H1 (cell line): ENCODE data around the gene CDC37. TPM values are rescaled to one million over a fixed set of nuclear protein-coding genes. Genes with fewer than 3 reads are reported as not detected.

ENCODE experiments used
- CTCF ChIA-PET: fragments of 300-600 bp; sonication (Branson Sonifier 250); formaldehyde crosslinking; loops from one replicate; lab custom pipeline; 2021; ENCODE audit not compliant: partially characterized antibody; lab: Charles Lee
- POLR2A ChIA-PET: fragments of 300-600 bp; sonication (Branson Sonifier 250); formaldehyde crosslinking; loops from one replicate; lab custom pipeline; 2021; ENCODE audit warnings: inconsistent platforms; ENCODE audit not compliant: partially characterized antibody; lab: Charles Lee
- DNase-seq, 2 experiments: peaks; one replicate each; pipeline versions ENCODE4 v3.0.0 to v3.0.0-alpha.2; 2010 to 2022; ENCODE audit warnings: low spot score in 2 of 2, low read depth in 1 of 2, mixed read lengths in 1 of 2
- FAIRE-seq: peaks from 2 replicates; lab custom pipeline; 2011; peaks lifted over from hg19 to GRCh38; lab: Jason Lieb, UNC
- H2AFZ ChIP-seq: 2 replicates; pipeline ENCODE4 v1.8.1; 2012; ENCODE audit warnings: low read length, inconsistent platforms
- H2AK5ac ChIP-seq: 2 replicates; pipeline ENCODE4 v1.6.1; 2013; ENCODE audit warnings: low read depth, low read length
- H2BK120ac ChIP-seq: replicated peaks from 2 replicates; pipeline ENCODE3; 2013; ENCODE audit warnings: low read depth, low read length, inconsistent platforms
- H2BK12ac ChIP-seq: 2 replicates; pipeline ENCODE4 v1.6.1; 2013; ENCODE audit warnings: low read depth, low read length
- H2BK15ac ChIP-seq: 2 replicates; pipeline ENCODE4 v1.6.1; 2013; ENCODE audit warnings: low read length
- H2BK20ac ChIP-seq: 2 replicates; pipeline ENCODE4 v1.6.1; 2013; ENCODE audit warnings: low read length
- H2BK5ac ChIP-seq: 2 replicates; pipeline ENCODE4 v1.6.1; 2013; ENCODE audit warnings: low read depth, low read length
- H3K14ac ChIP-seq: 2 replicates; pipeline ENCODE4 v1.6.1; 2013; ENCODE audit warnings: inconsistent platforms; ENCODE audit not compliant: insufficient read length
- H3K18ac ChIP-seq: 2 replicates; pipeline ENCODE4 v1.6.1; 2013; ENCODE audit warnings: low read length; ENCODE audit errors: extremely low read depth
- H3K23ac ChIP-seq: 2 replicates; pipeline ENCODE4 v1.6.1; 2013; ENCODE audit warnings: inconsistent platforms; ENCODE audit not compliant: insufficient read length
- H3K23me2 ChIP-seq: 2 replicates; pipeline ENCODE4 v1.6.1; 2013; ENCODE audit warnings: low read depth, low read length
- H3K27ac ChIP-seq: 2 replicates; pipeline ENCODE4 v1.6.1; 2011; ENCODE audit warnings: low read depth, low read length, inconsistent platforms
- H3K27me3 ChIP-seq, 4 experiments: replicated peaks in 1 of 4; 1 replicate in 1 of 4; 2 replicates in 3 of 4; pipeline versions ENCODE4 v1.6.1 to v1.8.1; 2011 to 2013; ENCODE audit warnings: low read length in 3 of 4, mild to moderate bottlenecking in 3 of 4, inconsistent platforms in 2 of 4, mixed read lengths in 2 of 4, moderate library complexity in 1 of 4; ENCODE audit not compliant: control insufficient read depth in 3 of 4, insufficient read depth in 3 of 4; ENCODE audit errors: extremely low read depth in 1 of 4
- H3K36me3 ChIP-seq, 4 experiments: 2 replicates each; pipeline versions ENCODE4 v1.6.1 to v1.8.1; 2011 to 2013; ENCODE audit warnings: mild to moderate bottlenecking in 4 of 4, low read length in 3 of 4, moderate library complexity in 2 of 4, control low read depth in 1 of 4, inconsistent platforms in 1 of 4; ENCODE audit not compliant: insufficient read depth in 4 of 4, control insufficient read depth in 2 of 4
- H3K4ac ChIP-seq: replicated peaks from 2 replicates; pipeline ENCODE3; 2013; ENCODE audit warnings: low read length, low read depth, mixed read lengths, inconsistent platforms; ENCODE audit not compliant: insufficient read length
- H3K4me1 ChIP-seq, 4 experiments: replicated peaks in 1 of 4; 1 replicate in 1 of 4; 2 replicates in 3 of 4; pipeline versions ENCODE4 v1.6.1 to v1.8.1; 2011 to 2013; ENCODE audit warnings: low read length in 3 of 4, inconsistent platforms in 2 of 4, mixed read lengths in 1 of 4; ENCODE audit not compliant: insufficient read depth in 4 of 4, control insufficient read depth in 3 of 4
- H3K4me2 ChIP-seq, 2 experiments: 2 replicates each; pipeline versions ENCODE4 v1.6.1 to v1.8.1; 2011 to 2013; ENCODE audit warnings: low read depth in 2 of 2, low read length in 2 of 2, control low read depth in 1 of 2, inconsistent platforms in 1 of 2, mild to moderate bottlenecking in 1 of 2; ENCODE audit not compliant: insufficient read depth in 1 of 2
- H3K4me3 ChIP-seq, 4 experiments: fragments of 200-600, 300-600 bp in 1 of 4; sonication (generic), shearing (Covaris generic), sonication (Bioruptor Twin) in 1 of 4; 2 replicates each; pipeline versions ENCODE4 v1.5.1 to v1.8.1; 2011 to 2016; ENCODE audit warnings: low read length in 4 of 4, low read depth in 3 of 4, control low read depth in 2 of 4, inconsistent platforms in 2 of 4, mild to moderate bottlenecking in 2 of 4, mixed read lengths in 1 of 4, moderate library complexity in 1 of 4; ENCODE audit not compliant: insufficient read depth in 2 of 4; ENCODE audit errors: extremely low read depth in 1 of 4
- H3K56ac ChIP-seq: replicated peaks from 2 replicates; pipeline ENCODE3; 2013; ENCODE audit warnings: low read depth, mild to moderate bottlenecking, mixed read lengths, low read length, inconsistent platforms; ENCODE audit not compliant: insufficient read length
- H3K79me1 ChIP-seq: 2 replicates; pipeline ENCODE4 v1.6.1; 2013; ENCODE audit warnings: low read depth, low read length, control low read depth
- H3K79me2 ChIP-seq, 2 experiments: 2 replicates each; pipeline versions ENCODE4 v1.6.1 to v1.8.1; 2012 to 2013; ENCODE audit warnings: low read length in 2 of 2, mild to moderate bottlenecking in 2 of 2, inconsistent platforms in 1 of 2; ENCODE audit not compliant: insufficient read depth in 2 of 2, control insufficient read depth in 1 of 2
- H3K9ac ChIP-seq, 4 experiments: replicated peaks in 1 of 4; 1 replicate in 1 of 4; 2 replicates in 3 of 4; pipeline versions ENCODE4 v1.6.1 to v1.8.1; 2011 to 2013; ENCODE audit warnings: low read depth in 3 of 4, low read length in 3 of 4, control low read depth in 2 of 4, mild to moderate bottlenecking in 2 of 4, moderate library complexity in 2 of 4, inconsistent platforms in 1 of 4; ENCODE audit errors: extremely low read depth in 1 of 4
- H3K9me3 ChIP-seq, 2 experiments: 2 replicates each; pipeline versions ENCODE4 v1.6.1 to v1.8.1; 2012 to 2013; ENCODE audit warnings: mild to moderate bottlenecking in 2 of 2, moderate library complexity in 2 of 2, control low read depth in 1 of 2, inconsistent platforms in 1 of 2, low read depth in 1 of 2, low read length in 1 of 2, mixed read lengths in 1 of 2; ENCODE audit not compliant: insufficient read depth in 2 of 2
- H4K20me1 ChIP-seq, 2 experiments: replicated peaks in 1 of 2; 2 replicates each; pipeline versions ENCODE3 to v1.8.1; 2011 to 2013; ENCODE audit warnings: inconsistent platforms in 2 of 2, low read length in 2 of 2, mild to moderate bottlenecking in 1 of 2; ENCODE audit not compliant: insufficient read depth in 2 of 2, control insufficient read depth in 1 of 2
- H4K5ac ChIP-seq: 2 replicates; pipeline ENCODE4 v1.6.1; 2013; ENCODE audit warnings: low read length, low read depth, mixed read lengths, inconsistent platforms; ENCODE audit not compliant: insufficient read length
- H4K8ac ChIP-seq: 2 replicates; pipeline ENCODE4 v1.8.0; 2013; ENCODE audit warnings: mild to moderate bottlenecking, moderate library complexity, low read length, inconsistent platforms; ENCODE audit not compliant: insufficient read depth; ENCODE audit errors: extremely low read depth
- H4K91ac ChIP-seq: replicated peaks from 2 replicates; pipeline ENCODE3; 2013; ENCODE audit warnings: low read length, mixed read lengths, inconsistent platforms; ENCODE audit not compliant: insufficient read length
- BRCA1 ChIP-seq: IDR thresholded peaks from 2 replicates; pipeline ENCODE4 v1.6.1; 2012; ENCODE audit warnings: low read depth, low read length, improper control_type of control experiment
- CHD1 ChIP-seq: IDR thresholded peaks from 2 replicates; pipeline ENCODE4 v1.6.1; 2012; ENCODE audit warnings: low read depth, low read length, improper control_type of control experiment
- EP300 ChIP-seq, 2 experiments: IDR thresholded peaks; 1 replicate in 1 of 2; 2 replicates in 1 of 2; pipeline ENCODE4 v1.6.1; 2011 to 2012; ENCODE audit warnings: low read depth in 2 of 2, low read length in 2 of 2, mild to moderate bottlenecking in 2 of 2, borderline replicate concordance in 1 of 2, inconsistent platforms in 1 of 2, moderate library complexity in 1 of 2
- FOSL1 ChIP-seq: IDR thresholded peaks from 2 replicates; pipeline ENCODE4 v1.6.1; 2011; ENCODE audit warnings: mild to moderate bottlenecking, low read depth, low read length, moderate library complexity; ENCODE audit not compliant: insufficient read depth
- KDM1A ChIP-seq: fragments of 200-600, 300-600 bp; sonication (generic); IDR thresholded peaks from 2 replicates; pipeline ENCODE4 v1.7.1; 2016; ENCODE audit warnings: mild to moderate bottlenecking, low read length, borderline replicate concordance
- SAP30 ChIP-seq: fragments of 300-600 bp; sonication (generic); IDR thresholded peaks from 2 replicates; pipeline ENCODE4 v1.7.1; 2012; ENCODE audit warnings: low read length, moderate library complexity, mild to moderate bottlenecking, inconsistent platforms; ENCODE audit not compliant: insufficient read depth, insufficient replicate concordance
- SIN3A ChIP-seq, 2 experiments: IDR thresholded peaks in 1 of 2; conservative IDR thresholded peaks in 1 of 2; 2 replicates each; pipeline ENCODE4 v1.6.1; 2011 to 2012; ENCODE audit warnings: low read length in 2 of 2, improper control_type of control experiment in 1 of 2, low read depth in 1 of 2, mild to moderate bottlenecking in 1 of 2
- SIRT6 ChIP-seq: IDR thresholded peaks from one replicate; pipeline ENCODE4 v1.7.1; 2012; ENCODE audit warnings: low read length, inconsistent platforms
- SRF ChIP-seq: IDR thresholded peaks from 2 replicates; pipeline ENCODE4 v1.6.1; 2011; ENCODE audit warnings: mild to moderate bottlenecking, low read depth, low read length, moderate library complexity
- SUZ12 ChIP-seq: fragments of 200-600 bp; sonication (generic); IDR thresholded peaks from 2 replicates; pipeline ENCODE4 v1.6.1; 2012; ENCODE audit warnings: mild to moderate bottlenecking, inconsistent platforms, low read length, moderate library complexity, mixed read lengths
- TAF1 ChIP-seq: IDR thresholded peaks from 2 replicates; pipeline ENCODE4 v1.6.1; 2011; ENCODE audit warnings: mild to moderate bottlenecking, low read depth, low read length
- TCF12 ChIP-seq: IDR thresholded peaks from 2 replicates; pipeline ENCODE4 v1.6.1; 2011; ENCODE audit warnings: low read depth, mild to moderate bottlenecking, low read length
- WGBS, 2 experiments: shearing (Covaris generic) in 1 of 2; methylation state at CpG; one replicate each; pipeline versions ENCODE4 v1.1.6 to v1.1.7; 2013 to 2015; ENCODE audit warnings: low lambda C conversion rate in 2 of 2, mixed read lengths in 2 of 2, inconsistent platforms in 1 of 2, low coverage in 1 of 2, missing lambda C conversion rate in 1 of 2; ENCODE audit not compliant: insufficient replicate concordance in 2 of 2, insufficient coverage in 1 of 2, insufficient read length in 1 of 2; ENCODE audit errors: extremely low coverage in 1 of 2, missing lambda C conversion rate in 1 of 2; 5-methylcytosine and 5-hydroxymethylcytosine counted together
- polyA plus RNA-seq, 7 experiments: library from polyadenylated mRNA; depleted of rRNA in 3 of 7; stranded (reverse) in 5 of 7; unstranded in 2 of 7; fragments of >200 nt in 5 of 7; fragments of 200-250 nt in 2 of 7; gene quantifications; 1 replicate in 5 of 7; 2 replicates in 1 of 7; 4 replicates in 1 of 7; pipeline versions ENCODE4 v1.2.1 to v1.2.3, GENCODE V29; 2011 to 2013; ENCODE audit warnings: missing spikeins in 2 of 7, mixed read lengths in 2 of 7
- total RNA-seq: library from RNA; stranded (reverse); fragmentation: NEBNext Ultra II Directional; extraction: Animal tissue kit (Norgen Biotek cat#: 25700); gene quantifications from 2 replicates; pipeline ENCODE4 v1.2.1, GENCODE V29; 2021

Gene CDC37
- total and polyA plus RNA-seq, 2 of the 8 experiments (the other 6 are each of a cell fraction or from before 2014, with no cell fraction given) = 162 to 181 TPM

- CTCF ChIA-PET = interaction anchor here (0.9 to 9.4 kb wide), 13 partner anchors 11 to 366 kb away, joined by 3 to 172 read pairs (median 5); partner anchors contain the start of gene CDC37
- no peak for FAIRE-seq
- no peak overlapping the region for H4K5ac ChIP-seq
- H3K79me1 ChIP-seq = no peaks in the 10 kb centered on the region
- H3K79me2 ChIP-seq = no peaks in the 10 kb centered on the region
- peak overlapping the region in 3 of 4 experiments; percentile 24 to 60 (median 30); a peak in 4 of 8 replicates for H3K4me3 ChIP-seq
- H3K9ac ChIP-seq = no peak overlapping the region
- no peak overlapping the region for H2AFZ ChIP-seq
- no peak for DNase-seq
- H2BK12ac ChIP-seq = no peak overlapping the region
- no peak overlapping the region for H3K14ac ChIP-seq
- peaks cover 35 to 77% (median 66%) of the 10 kb centered on the region in 4 experiments for H3K27me3 ChIP-seq
- peaks cover 0 to 2% of the 10 kb centered on the region in 2 experiments; a peak in 1 of 4 replicates for H3K9me3 ChIP-seq
- no peak overlapping the region for H3K56ac ChIP-seq
- no peak overlapping the region for H4K91ac ChIP-seq
- H2BK15ac ChIP-seq = no peak overlapping the region
- H3K4ac ChIP-seq = no peak overlapping the region
- H3K36me3 ChIP-seq = no peaks in the 10 kb centered on the region
- WGBS, 2 experiments = 6% methylated on average over 3 of the region's 3 CpGs; no CpG with 5 or more reads in 1 of the 2 experiments
- no peak overlapping the region for H2BK120ac ChIP-seq
- no peak overlapping the region for H2BK20ac ChIP-seq
- no peak overlapping the region for H4K8ac ChIP-seq
- no peak overlapping the region for H3K18ac ChIP-seq
- H4K20me1 ChIP-seq = peaks cover 0 to 15% of the 10 kb centered on the region in 2 experiments
- no peak overlapping the region for H2AK5ac ChIP-seq
- H3K23ac ChIP-seq = no peak overlapping the region
- H3K27ac ChIP-seq = no peak overlapping the region
- peak overlapping the region; percentile 64 to 98 for H3K4me2 ChIP-seq
- no peak overlapping the region for H2BK5ac ChIP-seq
- peaks cover 5 to 26% (median 13%) of the 10 kb centered on the region in 4 experiments for H3K4me1 ChIP-seq
- peaks cover 14% of the 10 kb centered on the region; the same call in 1 of the 2 replicates for H3K23me2 ChIP-seq
- POLR2A ChIA-PET = interaction anchor here (0.6 to 5.0 kb wide), 3 partner anchors 13 to 99 kb away, joined by 3 to 33 read pairs (median 3); partner anchors contain the start of genes CDC37 and S1PR5
- TF ChIP-seq CHD1 = no peak
- no peak for TF ChIP-seq BRCA1
- no peak for TF ChIP-seq SIN3A (conservative IDR thresholded peaks at IDR 0.05 in 1 of 2, IDR thresholded peaks at IDR 0.05 in 1 of 2; ENCODE audit: low read depth in 1 of 2, low read length in 2 of 2)
- no peak for TF ChIP-seq EP300 (IDR thresholded peaks at IDR 0.05; ENCODE audit: borderline replicate concordance in 1 of 2, low read depth in 2 of 2, low read length in 2 of 2)
- no peak for TF ChIP-seq KDM1A
- TF ChIP-seq TAF1 = no peak
- TF ChIP-seq FOSL1 = no peak
- no peak for TF ChIP-seq TCF12
- TF ChIP-seq SIRT6 = no peak
- TF ChIP-seq SRF = no peak
- no peak for TF ChIP-seq SUZ12
- TF ChIP-seq SAP30 = no peak
Observed at GRCh38 chr19:10418235-10418484, 14.8 kb upstream of the CDC37 start.
